NCI-H69 (cell line): ENCODE data around the gene CADM3.

ENCODE experiments used
- DNase-seq: peaks from one replicate; lab custom pipeline; 2025; lab: John Stamatoyannopoulos, UW

CADM3 gene

DNA sequence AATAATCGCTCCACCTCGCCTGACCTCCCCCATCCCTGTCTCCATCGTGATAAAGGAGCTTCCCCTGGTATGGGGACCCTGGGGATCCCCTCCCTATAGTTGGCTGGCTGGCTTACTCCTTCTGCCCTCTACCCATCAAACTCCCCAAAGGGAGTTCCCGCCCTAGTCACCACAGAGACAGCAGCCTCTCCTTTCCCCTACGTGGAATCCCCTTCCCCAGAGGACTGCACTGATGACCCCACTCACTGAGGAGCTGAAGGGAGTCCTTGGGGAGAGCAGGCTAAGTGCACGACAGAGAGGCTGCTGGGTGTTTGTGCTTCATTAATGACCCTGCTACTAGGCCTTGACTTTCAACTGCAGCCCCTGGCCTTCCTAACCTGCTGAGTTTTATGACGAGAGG is 1.9 kb downstream of the CADM3 start:
- DNase-seq, result no peak

DNA sequence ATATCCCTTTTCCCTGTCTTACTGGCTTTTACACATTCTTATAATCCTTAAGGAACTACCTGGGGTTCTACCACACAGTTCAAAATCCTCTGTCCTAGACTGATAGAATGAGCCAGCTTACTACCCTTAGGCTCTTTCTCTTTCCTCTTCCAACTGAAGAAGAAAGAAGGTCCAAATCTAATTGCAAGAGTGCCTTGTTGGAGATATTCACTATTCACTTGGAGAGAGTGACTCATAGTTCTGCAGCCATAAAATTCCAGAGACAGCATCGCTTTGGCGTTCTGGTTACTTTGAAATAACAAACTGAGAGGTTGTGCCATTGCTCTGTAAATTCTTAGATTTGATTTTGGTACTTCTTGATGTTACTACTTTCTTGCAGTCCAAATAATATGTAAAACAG is 4.2 kb downstream of the CADM3 start:
- no peak for DNase-seq

DNA sequence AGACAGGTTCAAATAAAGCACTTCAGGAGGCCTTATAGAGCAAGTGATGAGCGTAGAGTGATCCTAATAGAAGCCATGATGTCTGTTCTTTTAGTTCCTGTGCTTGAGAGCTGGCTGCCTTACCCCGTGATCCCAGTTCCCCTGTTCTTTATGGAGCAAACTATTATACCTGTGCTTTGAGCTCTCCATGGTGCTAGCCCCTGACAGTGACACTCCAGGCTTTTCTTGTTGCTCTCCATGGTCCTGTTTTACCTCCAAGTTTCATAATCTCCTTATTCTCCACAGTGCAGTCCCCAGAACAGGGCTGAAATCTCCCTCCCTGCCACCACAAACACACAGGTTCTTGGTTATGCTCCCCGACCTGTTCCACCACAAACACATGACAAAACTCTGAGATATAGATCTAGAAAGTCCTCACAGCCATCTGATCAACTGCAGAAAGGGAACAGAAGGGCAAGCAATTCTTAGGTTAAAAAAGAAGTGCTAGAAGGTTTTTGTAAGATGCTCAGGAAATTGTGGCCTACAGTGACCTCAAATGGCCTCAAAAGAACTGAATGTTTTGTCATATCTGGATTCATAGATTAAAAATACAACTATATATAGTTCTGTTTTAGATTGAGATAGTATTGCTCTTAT is 6.0 kb downstream of the CADM3 start:
- DNase-seq, result no peak

DNA sequence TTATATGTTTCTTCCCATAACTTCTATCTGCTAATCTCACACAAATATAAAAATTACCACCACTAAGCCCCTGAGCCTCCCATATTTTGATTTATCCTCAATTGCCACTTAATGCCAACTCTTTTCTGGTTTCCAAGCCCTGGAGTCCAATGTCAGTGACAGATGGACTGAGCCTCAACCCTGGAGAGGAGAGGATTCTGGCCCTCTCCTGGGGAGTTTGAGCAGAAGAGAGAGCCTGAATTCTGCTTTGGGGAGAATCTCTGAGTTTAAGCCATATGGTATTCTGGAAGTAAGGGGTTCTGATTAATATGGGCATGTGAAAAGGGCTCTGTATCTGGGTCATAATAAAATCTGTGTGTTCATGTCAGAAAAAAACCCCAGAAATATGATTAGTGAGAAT is 8.5 kb downstream of the CADM3 start:
- DNase-seq, result no peak

DNA sequence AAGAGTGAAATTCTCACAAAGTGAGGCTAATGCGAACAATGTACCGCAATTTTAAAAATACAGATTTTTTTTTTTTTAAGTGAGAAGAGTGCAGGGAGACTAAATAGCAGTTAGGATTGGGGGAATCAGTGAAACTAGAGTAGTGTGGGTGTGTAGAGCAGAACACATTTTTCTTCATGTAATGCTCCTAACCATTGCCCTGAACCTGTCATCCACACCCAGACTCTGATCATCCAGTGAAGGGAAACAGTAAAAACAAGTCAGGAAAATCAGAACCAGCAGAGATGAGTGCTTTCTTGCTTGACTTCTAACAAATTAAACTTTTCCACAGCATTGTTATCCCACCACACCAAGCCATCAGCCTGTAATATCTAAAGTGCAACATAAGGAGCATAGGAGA is 9.1 kb downstream of the CADM3 start:
- DNase-seq, result no peak

DNA sequence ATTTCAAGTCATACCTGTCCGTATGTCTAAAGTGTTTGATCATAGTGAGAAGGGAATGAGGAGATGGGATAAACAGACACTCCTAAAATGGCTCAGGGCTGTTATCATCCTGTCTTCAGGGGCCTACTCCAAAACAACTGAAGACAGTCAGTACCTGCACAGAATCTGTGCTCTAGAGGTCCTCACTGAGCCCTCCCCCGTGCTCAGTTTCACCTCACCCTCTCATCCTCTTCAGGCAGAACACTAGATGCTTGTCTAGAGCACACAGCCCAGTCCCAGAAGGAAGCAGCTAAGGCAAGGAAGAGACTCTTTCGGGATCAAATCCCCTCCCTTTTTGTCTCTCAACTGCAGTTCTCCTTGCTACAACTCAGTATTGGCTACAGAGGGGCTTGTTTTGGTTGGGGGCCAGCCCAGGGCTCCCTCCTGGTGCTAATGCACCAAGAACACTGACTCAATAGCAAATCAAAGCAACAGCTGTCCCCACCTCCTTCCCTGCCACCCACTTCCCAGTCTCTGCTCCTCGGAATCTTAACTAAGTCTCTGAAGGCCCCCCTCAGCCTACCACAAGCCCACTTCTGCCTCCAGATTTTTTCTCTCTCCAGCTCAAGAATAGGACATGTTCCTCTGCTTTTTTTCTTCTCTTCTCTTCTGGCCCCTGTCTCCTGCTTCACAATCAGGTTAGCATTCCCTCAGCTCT is 10.1 kb downstream of the CADM3 start:
- no peak for DNase-seq

DNA sequence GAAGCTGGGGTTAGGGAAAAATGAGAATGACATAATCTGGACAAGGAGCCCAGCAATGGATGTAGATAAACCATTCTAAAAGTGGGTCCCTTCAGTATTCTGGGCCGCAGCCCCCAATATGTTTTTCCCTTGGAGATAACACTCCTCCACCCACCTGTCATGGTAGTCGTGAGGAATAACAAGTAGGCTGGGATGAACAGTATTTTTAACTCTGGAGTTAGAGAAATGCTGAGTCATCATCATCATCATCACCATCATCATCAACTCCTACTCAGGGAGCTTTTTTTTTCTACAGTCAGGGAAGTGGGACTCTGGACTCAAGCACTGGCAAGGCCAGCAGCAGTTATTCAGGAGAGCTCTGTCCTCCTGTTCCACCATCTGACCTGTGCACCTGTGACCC is 12.8 kb downstream of the CADM3 start:
- no peak for DNase-seq

DNA sequence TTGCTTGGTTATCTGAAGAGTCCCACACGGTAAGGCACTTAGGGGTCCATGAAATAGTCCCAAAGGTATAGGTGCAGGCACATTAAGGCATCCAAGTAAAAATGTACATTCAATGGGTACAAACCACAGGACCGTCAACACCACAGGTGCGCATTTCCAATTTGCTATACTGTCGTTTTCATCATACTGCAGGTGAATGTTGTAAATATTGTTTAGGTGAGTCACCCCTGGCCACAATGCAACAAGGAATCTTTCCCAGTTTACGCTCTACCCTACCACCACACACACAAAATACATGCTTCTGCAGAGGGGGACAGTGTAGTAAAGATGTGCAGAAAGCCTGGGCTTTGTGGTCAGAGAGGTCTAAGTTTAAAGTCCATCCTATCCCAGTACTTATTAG is 13.7 kb downstream of the CADM3 start:
- no peak for DNase-seq

DNA sequence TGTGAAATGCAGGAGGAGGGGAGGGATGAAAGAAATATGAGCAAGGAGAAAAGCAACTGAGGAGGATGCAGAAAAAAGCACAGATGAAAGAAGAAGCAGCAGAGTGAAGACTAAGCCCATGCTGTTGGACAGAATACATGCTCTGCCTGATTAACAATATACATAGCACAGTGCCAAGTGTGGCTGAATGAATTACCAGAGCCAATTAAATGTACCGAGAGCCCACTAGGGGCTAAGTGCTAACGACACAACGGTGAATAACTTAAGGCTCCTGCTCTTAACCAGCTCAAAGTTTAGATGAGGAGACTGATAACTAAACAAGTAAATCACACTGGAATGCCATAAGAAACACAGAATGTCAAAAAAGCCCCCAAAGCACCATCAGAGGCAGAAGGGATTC is 15.6 kb downstream of the CADM3 start:
- no peak for DNase-seq

DNA sequence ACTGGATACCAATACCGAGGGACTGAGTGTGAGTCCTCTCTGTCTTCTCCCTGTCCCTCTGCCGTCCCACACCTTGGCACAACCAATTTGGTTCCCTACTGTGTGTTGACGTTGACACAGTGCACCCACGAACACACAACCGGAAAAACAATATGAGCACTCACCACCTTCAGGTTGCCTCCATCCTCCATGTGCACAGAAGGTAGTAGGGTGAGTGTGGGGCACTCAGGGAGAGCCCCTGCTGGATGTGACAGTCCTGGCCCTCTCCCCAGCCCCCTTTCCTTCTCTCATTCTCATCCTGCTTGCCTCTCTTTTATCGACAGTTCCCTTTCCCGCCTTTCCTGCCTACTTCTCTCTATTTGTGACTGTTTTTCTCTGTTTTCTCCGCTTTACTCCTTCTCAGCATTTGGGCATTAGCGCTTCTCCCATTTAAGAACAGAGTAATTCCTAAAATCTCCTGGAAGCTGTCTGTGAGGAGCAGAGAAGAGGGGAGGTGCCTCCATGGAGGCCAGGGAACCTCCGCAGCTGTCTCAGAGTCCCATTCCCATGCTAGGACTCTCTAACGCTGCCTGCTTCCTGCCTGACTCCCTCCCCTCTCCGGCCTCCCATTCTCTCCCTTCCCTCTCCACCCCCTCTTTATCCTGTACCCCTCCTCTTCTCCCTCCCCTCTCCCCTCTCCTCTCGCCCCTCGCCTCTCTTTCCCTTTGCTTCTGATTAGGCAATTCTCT is 16.4 kb downstream of the CADM3 start:
- no peak for DNase-seq

DNA sequence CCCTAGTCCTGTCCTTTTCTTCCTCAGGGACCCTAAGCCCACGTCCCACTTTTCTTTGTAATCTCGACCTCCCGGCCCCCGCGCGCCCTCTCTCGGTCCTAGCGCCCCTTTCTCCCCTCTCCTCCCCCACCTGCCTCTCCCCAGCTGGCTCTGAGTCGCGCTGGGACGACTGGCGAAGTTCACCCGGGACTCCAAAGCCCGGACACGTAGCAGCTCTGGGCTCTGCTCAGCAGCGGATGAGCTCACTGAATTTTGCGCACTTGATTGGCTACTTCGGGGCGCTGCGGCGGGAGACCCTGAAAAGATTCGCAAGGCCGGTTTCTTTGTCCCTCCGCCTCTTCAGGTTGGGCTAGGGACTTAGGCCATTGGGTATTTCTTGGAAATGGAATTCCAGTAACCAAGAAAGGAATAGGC is 17.0 kb downstream of the CADM3 start:
- no peak for DNase-seq

DNA sequence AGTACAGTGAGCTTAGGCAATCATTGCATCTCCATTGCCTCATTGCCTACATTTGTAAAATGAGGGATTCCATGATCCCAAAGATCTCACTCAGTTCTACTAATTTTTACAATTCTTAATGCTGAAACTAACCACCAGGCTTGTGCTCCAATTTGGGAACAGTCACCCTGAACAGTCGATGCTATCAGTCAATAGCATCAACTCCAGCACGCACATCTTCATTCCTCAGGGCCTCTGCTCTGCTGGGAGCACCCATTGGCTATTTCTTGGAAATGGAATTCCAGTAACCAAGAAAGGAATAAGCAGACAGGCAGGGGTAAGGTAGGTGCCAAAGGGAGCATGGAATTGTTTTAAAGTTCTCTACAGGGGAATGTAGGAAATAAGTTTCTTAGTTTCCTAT is 19.0 kb downstream of the CADM3 start:
- DNase-seq, result no peak

DNA sequence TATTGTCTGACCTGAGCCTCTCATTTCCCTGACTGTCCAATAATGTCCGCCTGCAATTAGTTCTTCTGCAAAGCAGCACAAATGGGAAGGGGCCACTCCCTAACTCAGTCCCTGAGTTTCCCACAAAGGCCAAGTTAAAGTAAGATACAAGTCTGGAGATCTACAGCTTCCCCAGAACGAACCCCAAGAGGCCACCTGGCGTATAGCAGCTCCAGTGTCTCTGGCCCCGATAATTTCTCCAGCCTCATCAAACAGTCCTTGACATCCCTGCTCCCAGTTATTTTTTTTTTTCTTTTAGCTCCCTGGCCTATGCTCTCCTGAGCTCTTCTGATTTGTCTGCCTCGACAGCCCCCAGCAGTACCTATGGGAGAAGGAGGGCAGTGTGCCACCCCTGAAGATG is 25.1 kb downstream of the CADM3 start:
- no peak for DNase-seq

DNA sequence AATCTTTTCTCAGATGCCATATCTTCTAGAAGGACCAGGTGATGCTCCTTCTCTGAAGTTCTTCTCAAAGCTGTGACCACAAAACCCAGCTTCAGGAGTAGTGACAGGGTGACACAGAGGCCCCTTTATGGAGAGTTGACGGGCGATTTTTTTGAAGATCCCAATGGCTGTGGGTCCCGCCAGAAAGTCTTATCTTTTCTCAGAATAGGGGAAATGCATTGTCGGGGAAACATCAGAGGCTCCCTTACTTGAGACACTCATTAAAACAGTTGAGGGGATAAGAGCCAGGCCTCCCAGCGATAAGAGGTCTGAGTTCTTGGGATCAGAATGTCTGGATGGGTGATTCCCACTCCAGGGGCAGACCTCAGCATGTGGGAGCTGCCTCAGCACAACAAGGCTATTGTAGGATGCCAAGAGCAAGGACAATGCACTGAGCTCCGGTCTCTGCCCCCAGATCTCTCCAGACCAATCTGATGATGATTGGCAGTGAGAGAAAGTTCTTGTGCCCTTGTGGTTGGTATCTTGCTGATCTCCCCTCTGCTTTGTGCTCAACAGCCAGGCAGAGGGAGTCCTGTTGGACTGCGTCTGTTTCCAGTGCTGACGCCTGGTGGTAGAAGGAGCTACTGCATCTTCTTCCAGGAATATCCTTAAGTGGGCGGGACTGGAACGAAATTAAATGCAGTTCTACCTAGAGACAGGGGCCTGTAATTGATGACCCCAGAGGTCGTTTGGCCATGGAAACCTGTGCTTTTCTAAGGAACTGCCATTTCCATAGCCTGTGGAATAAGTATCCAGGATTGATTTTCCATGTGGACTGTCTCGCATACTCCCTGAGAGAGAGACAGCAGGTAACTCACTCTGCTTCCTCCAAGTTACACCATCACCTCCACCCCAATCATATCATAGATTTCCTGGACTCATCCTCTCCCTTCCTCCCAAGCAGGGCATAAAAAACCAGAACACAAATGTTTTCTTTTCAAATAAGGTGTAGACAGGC is 26.4 kb downstream of the CADM3 start:
- peak; percentile 55 for DNase-seq

DNA sequence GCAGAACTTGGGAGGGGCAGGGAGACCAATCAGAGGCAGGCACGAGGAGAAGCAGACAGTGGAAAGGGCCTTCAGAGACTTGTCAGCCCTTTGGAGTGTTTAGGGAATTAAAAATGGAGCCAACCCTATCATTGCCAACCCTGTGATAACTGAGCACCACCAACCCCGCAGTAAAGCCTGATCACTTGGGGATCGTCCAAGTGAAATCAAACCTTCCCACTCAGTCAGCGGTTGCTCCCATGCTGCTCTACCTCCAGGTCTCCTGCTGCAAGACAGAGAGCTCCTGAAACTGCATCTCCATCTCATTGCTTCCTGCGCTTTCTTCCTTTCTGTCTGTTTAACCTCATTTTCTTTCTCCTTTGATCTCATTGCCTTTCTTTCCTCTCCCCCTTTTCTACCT is 28.5 kb downstream of the CADM3 start:
- no peak for DNase-seq

DNA sequence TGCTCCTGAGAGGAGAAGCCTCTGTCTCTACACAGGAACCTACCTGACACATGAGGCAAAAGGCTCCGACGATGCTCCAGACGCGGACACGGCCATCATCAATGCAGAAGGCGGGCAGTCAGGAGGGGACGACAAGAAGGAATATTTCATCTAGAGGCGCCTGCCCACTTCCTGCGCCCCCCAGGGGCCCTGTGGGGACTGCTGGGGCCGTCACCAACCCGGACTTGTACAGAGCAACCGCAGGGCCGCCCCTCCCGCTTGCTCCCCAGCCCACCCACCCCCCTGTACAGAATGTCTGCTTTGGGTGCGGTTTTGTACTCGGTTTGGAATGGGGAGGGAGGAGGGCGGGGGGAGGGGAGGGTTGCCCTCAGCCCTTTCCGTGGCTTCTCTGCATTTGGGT is 29.4 kb downstream of the CADM3 start:
- no peak for DNase-seq

DNA sequence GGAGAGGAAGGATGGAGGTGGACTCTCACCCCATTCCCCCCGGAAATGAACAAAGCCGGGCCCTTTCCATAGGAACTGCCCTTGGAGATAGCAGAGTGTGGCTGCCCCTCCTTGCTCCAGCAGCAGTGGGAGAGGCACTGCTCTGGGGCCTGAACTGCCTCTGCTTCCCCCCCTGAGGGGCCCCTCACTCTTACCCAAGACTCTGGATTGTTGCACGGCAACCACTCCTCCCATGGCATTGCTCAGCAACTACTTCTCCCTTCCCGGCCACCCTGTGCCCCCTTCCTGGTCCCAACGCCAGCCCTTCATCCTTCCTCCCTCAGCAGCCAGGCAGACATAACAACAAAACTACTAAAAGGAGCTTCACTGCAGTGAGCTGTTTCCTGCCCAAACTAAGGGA is 30.2 kb downstream of the CADM3 start:
- no peak for DNase-seq

DNA sequence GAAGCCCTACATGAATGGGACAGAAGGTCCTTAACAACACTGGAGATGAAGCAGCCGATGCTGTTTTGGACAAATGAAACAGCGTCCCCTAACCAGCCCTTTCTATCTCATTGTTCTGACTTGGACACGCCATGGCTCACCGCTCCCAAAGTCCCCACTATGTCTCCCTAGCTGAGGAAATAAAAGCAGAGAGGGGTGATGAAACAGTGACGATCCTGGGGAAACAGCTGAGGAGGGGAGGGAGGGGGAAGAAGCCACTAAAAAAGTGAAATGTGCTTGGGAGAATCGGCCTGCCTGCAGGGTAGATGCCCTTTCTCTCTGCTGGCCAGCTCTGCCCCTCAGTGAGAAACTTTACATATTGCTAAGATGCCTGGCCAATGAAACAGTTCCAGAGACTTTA is 32.2 kb downstream of the CADM3 start:
- no peak for DNase-seq

DNA sequence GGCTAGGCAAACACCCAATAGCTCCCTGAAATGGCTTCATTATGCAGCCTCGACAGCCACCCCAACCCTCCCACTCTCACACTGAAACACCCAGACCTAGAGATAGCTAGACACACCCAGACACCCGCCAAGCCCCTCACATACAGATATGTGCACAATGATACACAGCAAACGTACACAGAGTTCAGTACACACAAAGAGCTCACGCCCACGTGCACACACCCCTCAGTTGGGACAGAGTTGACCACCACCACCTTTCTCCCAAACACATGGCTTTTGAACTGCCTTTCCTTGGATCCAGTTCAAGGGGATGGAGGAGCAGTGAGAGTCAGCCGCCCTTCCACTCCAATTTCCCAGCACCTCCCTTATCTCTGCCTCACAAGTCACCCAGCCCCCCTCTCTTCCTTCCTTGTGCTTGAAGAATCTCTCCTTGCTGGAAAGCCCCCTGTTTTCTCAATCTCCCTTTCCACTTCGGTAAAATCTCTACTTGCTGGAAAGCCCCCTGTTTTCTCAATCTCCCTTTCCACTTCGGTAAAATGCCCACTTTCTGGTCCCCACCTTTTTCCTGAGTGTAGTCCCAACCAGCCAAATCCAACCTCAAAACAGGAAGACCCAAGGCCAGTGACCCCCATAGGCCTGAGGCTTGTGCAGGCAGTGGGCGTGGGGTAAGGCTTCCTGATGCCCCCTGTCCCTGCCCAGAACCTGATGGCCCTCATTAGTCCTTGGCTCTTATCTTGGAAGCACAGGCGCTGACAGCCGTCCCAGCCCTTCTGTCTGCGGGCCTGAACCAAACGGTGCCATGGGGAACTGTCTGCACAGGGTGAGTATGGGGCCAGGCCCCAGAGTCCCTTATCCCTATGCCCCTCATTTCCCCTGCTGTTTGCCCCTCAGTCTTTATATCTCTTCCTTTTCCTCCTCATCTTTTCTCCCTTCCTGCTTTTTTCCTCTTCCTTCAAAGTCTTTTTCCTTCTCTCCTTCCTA is 33.0 kb downstream of the CADM3 start, which contains the start of gene ACKR1:
ACKR1 (plus strand) TSS at position 715 of the 981 bp plus-strand sequence; CDS start at position 800, 85 bp downstream.
- no peak for DNase-seq

DNA sequence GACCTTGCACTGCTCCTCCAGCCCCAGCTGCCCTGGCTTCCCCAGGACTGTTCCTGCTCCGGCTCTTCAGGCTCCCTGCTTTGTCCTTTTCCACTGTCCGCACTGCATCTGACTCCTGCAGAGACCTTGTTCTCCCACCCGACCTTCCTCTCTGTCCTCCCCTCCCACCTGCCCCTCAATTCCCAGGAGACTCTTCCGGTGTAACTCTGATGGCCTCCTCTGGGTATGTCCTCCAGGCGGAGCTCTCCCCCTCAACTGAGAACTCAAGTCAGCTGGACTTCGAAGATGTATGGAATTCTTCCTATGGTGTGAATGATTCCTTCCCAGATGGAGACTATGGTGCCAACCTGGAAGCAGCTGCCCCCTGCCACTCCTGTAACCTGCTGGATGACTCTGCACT is 33.8 kb downstream of the CADM3 start:
- no peak for DNase-seq

DNA sequence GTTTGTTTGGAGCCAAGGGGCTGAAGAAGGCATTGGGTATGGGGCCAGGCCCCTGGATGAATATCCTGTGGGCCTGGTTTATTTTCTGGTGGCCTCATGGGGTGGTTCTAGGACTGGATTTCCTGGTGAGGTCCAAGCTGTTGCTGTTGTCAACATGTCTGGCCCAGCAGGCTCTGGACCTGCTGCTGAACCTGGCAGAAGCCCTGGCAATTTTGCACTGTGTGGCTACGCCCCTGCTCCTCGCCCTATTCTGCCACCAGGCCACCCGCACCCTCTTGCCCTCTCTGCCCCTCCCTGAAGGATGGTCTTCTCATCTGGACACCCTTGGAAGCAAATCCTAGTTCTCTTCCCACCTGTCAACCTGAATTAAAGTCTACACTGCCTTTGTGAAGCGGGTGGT is 34.7 kb downstream of the CADM3 start:
- no peak for DNase-seq
